ENCODE results near the gene STAT1.

Gene STAT1

GRCh38 chr2:190993292-190993643 lies 20.7 kb downstream of the STAT1 start:
- Mint-ChIP-seq H3K4me3 (no peak overlapping the region), H3K27ac (no peak overlapping the region), H3K36me3 (peaks cover 55 to 68% of the 10 kb centered on the region in 2 donors), H3K27me3 (no peaks in the 10 kb centered on the region), H3K4me1 (peaks cover 8 to 11% of the 10 kb centered on the region in 2 donors), H3K9me3 (peaks cover 7 to 10% of the 10 kb centered on the region in 2 donors)
- DNase-seq (no peak), ATAC-seq (replicated peaks) (no peak)

- Mint-ChIP-seq H3K36me3 (peaks cover 40 to 59% of the 10 kb centered on the region in 2 donors), H3K4me3 (no peak overlapping the region), H3K27ac (no peak overlapping the region), H3K27me3 (no peaks in the 10 kb centered on the region), H3K9me3 (peaks cover 2 to 3% of the 10 kb centered on the region in 2 donors), H3K4me1 (no peaks in the 10 kb centered on the region)
- DNase-seq (no peak), ATAC-seq (replicated peaks) (no peak)
Observed at GRCh38 chr2:190990132-190990531, 23.8 kb downstream of the STAT1 start.

- DNase-seq (no peak), ATAC-seq (replicated peaks) (no peak)
- no peaks in the 10 kb centered on the region for H3K27me3 Mint-ChIP-seq
- peaks cover 35 to 57% of the 10 kb centered on the region in 2 donors for H3K36me3 Mint-ChIP-seq
- no peak overlapping the region for H3K27ac Mint-ChIP-seq
- no peaks in the 10 kb centered on the region for H3K4me1 Mint-ChIP-seq
- H3K9me3 Mint-ChIP-seq, result no peaks in the 10 kb centered on the region
- H3K4me3 Mint-ChIP-seq, result no peak overlapping the region
Observed at GRCh38 chr2:190988910-190989309, 25.1 kb downstream of the STAT1 start.

GRCh38 chr2:190987938-190988337 lies 26.0 kb downstream of the STAT1 start:
- H3K36me3 Mint-ChIP-seq, result peaks cover 31 to 51% of the 10 kb centered on the region in 2 donors
- H3K4me3 Mint-ChIP-seq, result no peak overlapping the region
- no peaks in the 10 kb centered on the region for H3K27me3 Mint-ChIP-seq
- H3K9me3 Mint-ChIP-seq, result no peaks in the 10 kb centered on the region
- H3K27ac Mint-ChIP-seq, result no peak overlapping the region
- no peak for DNase-seq
- ATAC-seq (replicated peaks), result no peak
- no peaks in the 10 kb centered on the region for H3K4me1 Mint-ChIP-seq

GRCh38 chr2:190987116-190987515 lies 26.9 kb downstream of the STAT1 start:
- Mint-ChIP-seq H3K36me3 (peaks cover 37 to 60% of the 10 kb centered on the region in 2 donors), H3K9me3 (no peaks in the 10 kb centered on the region), H3K4me3 (no peak overlapping the region), H3K27ac (no peak overlapping the region), H3K4me1 (peaks cover 0 to 6% of the 10 kb centered on the region in 2 donors), H3K27me3 (no peaks in the 10 kb centered on the region)
- no peak for DNase-seq
- ATAC-seq (replicated peaks), result no peak

- Mint-ChIP-seq H3K36me3 (peaks cover 40 to 67% of the 10 kb centered on the region in 2 donors), H3K4me1 (peaks cover 2 to 13% of the 10 kb centered on the region in 2 donors), H3K9me3 (no peaks in the 10 kb centered on the region), H3K27me3 (no peaks in the 10 kb centered on the region), H3K27ac (peak overlapping the region; percentile 56), H3K4me3 (no peak overlapping the region)
- no peak for DNase-seq
- no peak for ATAC-seq (replicated peaks)
Observed at GRCh38 chr2:190986221-190986953, 27.6 kb downstream of the STAT1 start.

GRCh38 chr2:190984595-190984994 lies 29.4 kb downstream of the STAT1 start:
- Mint-ChIP-seq H3K9me3 (no peaks in the 10 kb centered on the region), H3K4me1 (peaks cover 15 to 31% of the 10 kb centered on the region in 2 donors), H3K27me3 (no peaks in the 10 kb centered on the region), H3K27ac (peak overlapping the region; percentile 37), H3K4me3 (no peak overlapping the region), H3K36me3 (peaks cover 49 to 73% of the 10 kb centered on the region in 2 donors)
- ATAC-seq (replicated peaks) (no peak), DNase-seq (no peak)

GRCh38 chr2:190982262-190983034 lies 31.5 kb downstream of the STAT1 start:
- peaks cover 15 to 31% of the 10 kb centered on the region in 2 donors for H3K4me1 Mint-ChIP-seq

GRCh38 chr2:190981733-190982132 lies 32.2 kb downstream of the STAT1 start:
- peak; percentile 53 to 70 for ATAC-seq (replicated peaks)
- Mint-ChIP-seq H3K27me3 (no peaks in the 10 kb centered on the region), H3K4me1 (peaks cover 15 to 31% of the 10 kb centered on the region in 2 donors), H3K27ac (peak overlapping the region; percentile 9), H3K9me3 (no peaks in the 10 kb centered on the region), H3K36me3 (peaks cover 62 to 80% of the 10 kb centered on the region in 2 donors), H3K4me3 (no peak overlapping the region)
- DNase-seq, result no peak

More at GRCh38 chr2:190982262-190983034, 31.5 kb downstream of the STAT1 start:
- Mint-ChIP-seq H3K27me3 (no peaks in the 10 kb centered on the region), H3K4me3 (no peak overlapping the region), H3K36me3 (peaks cover 61 to 77% of the 10 kb centered on the region in 2 donors), H3K27ac (no peak overlapping the region), H3K9me3 (no peaks in the 10 kb centered on the region)
- DNase-seq (no peak), ATAC-seq (replicated peaks) (no peak)

GRCh38 chr2:190981333-190981732 lies 32.6 kb downstream of the STAT1 start:
- H3K27ac Mint-ChIP-seq, result peak overlapping the region; percentile 68
- ATAC-seq (replicated peaks), result no peak
- H3K36me3 Mint-ChIP-seq, result peaks cover 61 to 82% of the 10 kb centered on the region in 2 donors
- H3K27me3 Mint-ChIP-seq, result no peaks in the 10 kb centered on the region
- H3K4me1 Mint-ChIP-seq, result peaks cover 15 to 31% of the 10 kb centered on the region in 2 donors
- no peak for DNase-seq
- no peak overlapping the region for H3K4me3 Mint-ChIP-seq
- no peaks in the 10 kb centered on the region for H3K9me3 Mint-ChIP-seq

GRCh38 chr2:190980630-190981209 lies 33.3 kb downstream of the STAT1 start:
- Mint-ChIP-seq H3K9me3 (no peaks in the 10 kb centered on the region), H3K4me1 (peaks cover 15 to 31% of the 10 kb centered on the region in 2 donors), H3K36me3 (peaks cover 54 to 78% of the 10 kb centered on the region in 2 donors), H3K4me3 (no peak overlapping the region), H3K27me3 (no peaks in the 10 kb centered on the region), H3K27ac (peak overlapping the region; percentile 68)
- DNase-seq (no peak), ATAC-seq (replicated peaks) (no peak)

- Mint-ChIP-seq H3K27ac (peak overlapping the region; percentile 65), H3K4me3 (no peak overlapping the region), H3K27me3 (no peaks in the 10 kb centered on the region), H3K36me3 (peaks cover 50 to 80% of the 10 kb centered on the region in 2 donors), H3K4me1 (peaks cover 15 to 31% of the 10 kb centered on the region in 2 donors), H3K9me3 (no peaks in the 10 kb centered on the region)
- DNase-seq (no peak), ATAC-seq (replicated peaks) (peak; percentile 16 to 38)
Observed at GRCh38 chr2:190979906-190980629, 33.9 kb downstream of the STAT1 start.

- peaks cover 53 to 82% of the 10 kb centered on the region in 2 donors for H3K36me3 Mint-ChIP-seq
- H3K4me3 Mint-ChIP-seq, result no peak overlapping the region
- H3K4me1 Mint-ChIP-seq, result peaks cover 15 to 31% of the 10 kb centered on the region in 2 donors
- ATAC-seq (replicated peaks) (no peak), DNase-seq (no peak)
- H3K9me3 Mint-ChIP-seq, result no peaks in the 10 kb centered on the region
- no peaks in the 10 kb centered on the region for H3K27me3 Mint-ChIP-seq
- H3K27ac Mint-ChIP-seq, result peak overlapping the region; percentile 56
Observed at GRCh38 chr2:190978389-190979053, 35.5 kb downstream of the STAT1 start.

Data from stimulated activated naive B cell treated with anti-CD40 and anti-IgM and Interleukin-4, amounts not matched to agents 10 μg/mL and 1 μg/mL and 100 μg/mL, for 72 hours (primary cell).